Tibial artery (tissue), 4 donors: ENCODE measurements around the gene CHD2.

ENCODE experiments used
- DNase-seq, 2 donors: peaks; one replicate each; pipeline ENCODE4 v3.0.0-alpha.2; 2019
- H3K27ac ChIP-seq, 2 donors: fragments of 200-600 bp; sonication (generic) in 1 of 2; 1 replicate in 1 of 2; 2 replicates in 1 of 2; pipeline ENCODE4 v1.5.1; 2018 to 2019; ENCODE audit warnings: mild to moderate bottlenecking in 1 of 2
- H3K27me3 ChIP-seq, 2 donors: fragments of 200-600 bp; sonication (generic) in 1 of 2; one replicate each; pipeline versions ENCODE4 v1.5.1 to v1.6.0; 2016 to 2019
- H3K36me3 ChIP-seq, 3 donors: fragments of 200-600 bp; sonication (generic) in 2 of 3; one replicate each; pipeline ENCODE4 v1.5.1; 2016 to 2019; ENCODE audit warnings: mild to moderate bottlenecking in 2 of 3
- H3K4me1 ChIP-seq, 4 donors: fragments of 200-600 bp; sonication (generic) in 2 of 4; 1 replicate in 3 of 4; 2 replicates in 1 of 4; pipeline ENCODE4 v1.5.1; 2016 to 2019
- H3K4me3 ChIP-seq, 2 donors: fragments of 200-600 bp; sonication (generic) in 1 of 2; 1 replicate in 1 of 2; 2 replicates in 1 of 2; pipeline ENCODE4 v1.5.1; 2018 to 2019; ENCODE audit warnings: mild to moderate bottlenecking in 2 of 2
- H3K9me3 ChIP-seq, 3 donors: fragments of 200-600 bp; sonication (generic) in 1 of 3; one replicate each; pipeline ENCODE4 v1.5.1; 2016 to 2019
- intact Hi-C: fragments of 100-400 bp; cut with DNase I; formaldehyde crosslinking; loops from one replicate; pipeline ENCODE4 v1.15.0; 2023; ENCODE audit warnings: low total_unique reads
- TF ChIP-seq, protein P1 (sequence below), 2 experiments: fragments of 200-600 bp in 1 of 2; fragments of 450-650 bp in 1 of 2; IDR thresholded peaks; one replicate each; pipeline ENCODE4 v1.5.1; 2017 to 2019; ENCODE audit warnings: antibody characterized with exemption in 2 of 2, mild to moderate bottlenecking in 1 of 2, moderate library complexity in 1 of 2

Gene CHD2

DNA sequence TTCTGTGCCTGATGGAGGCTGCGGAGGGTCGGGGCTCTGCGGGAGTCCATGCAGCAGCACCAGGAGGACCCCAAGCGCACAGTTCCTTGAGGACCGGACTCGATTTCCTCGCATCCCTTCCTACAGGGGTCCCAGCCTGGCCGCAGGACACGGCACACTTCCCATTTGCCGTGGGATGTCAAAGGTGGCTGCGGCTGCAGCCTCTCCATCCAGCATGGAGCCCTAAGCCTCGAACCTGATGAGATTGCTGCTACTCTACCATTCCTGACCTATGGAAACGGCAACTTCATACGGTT lies 148.2 kb downstream of the CHD2 start:
- no peak for DNase-seq
- H3K4me3 ChIP-seq: no peak overlapping the region
- TF ChIP-seq, protein P1, sequence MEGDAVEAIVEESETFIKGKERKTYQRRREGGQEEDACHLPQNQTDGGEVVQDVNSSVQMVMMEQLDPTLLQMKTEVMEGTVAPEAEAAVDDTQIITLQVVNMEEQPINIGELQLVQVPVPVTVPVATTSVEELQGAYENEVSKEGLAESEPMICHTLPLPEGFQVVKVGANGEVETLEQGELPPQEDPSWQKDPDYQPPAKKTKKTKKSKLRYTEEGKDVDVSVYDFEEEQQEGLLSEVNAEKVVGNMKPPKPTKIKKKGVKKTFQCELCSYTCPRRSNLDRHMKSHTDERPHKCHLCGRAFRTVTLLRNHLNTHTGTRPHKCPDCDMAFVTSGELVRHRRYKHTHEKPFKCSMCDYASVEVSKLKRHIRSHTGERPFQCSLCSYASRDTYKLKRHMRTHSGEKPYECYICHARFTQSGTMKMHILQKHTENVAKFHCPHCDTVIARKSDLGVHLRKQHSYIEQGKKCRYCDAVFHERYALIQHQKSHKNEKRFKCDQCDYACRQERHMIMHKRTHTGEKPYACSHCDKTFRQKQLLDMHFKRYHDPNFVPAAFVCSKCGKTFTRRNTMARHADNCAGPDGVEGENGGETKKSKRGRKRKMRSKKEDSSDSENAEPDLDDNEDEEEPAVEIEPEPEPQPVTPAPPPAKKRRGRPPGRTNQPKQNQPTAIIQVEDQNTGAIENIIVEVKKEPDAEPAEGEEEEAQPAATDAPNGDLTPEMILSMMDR (IDR thresholded peaks at IDR 0.05): no peak
- H3K36me3 ChIP-seq: peaks cover 51 to 93% (median 83%) of the 10 kb centered on the region in 3 donors
- H3K27ac ChIP-seq: no peak overlapping the region
- H3K9me3 ChIP-seq: peaks cover 0 to 13% (median 9%) of the 10 kb centered on the region in 3 donors
- intact Hi-C loops: no loop called here
- H3K4me1 ChIP-seq: peaks cover 0 to 38% (median 0%) of the 10 kb centered on the region in 4 donors
- no peaks in the 10 kb centered on the region for H3K27me3 ChIP-seq

DNA sequence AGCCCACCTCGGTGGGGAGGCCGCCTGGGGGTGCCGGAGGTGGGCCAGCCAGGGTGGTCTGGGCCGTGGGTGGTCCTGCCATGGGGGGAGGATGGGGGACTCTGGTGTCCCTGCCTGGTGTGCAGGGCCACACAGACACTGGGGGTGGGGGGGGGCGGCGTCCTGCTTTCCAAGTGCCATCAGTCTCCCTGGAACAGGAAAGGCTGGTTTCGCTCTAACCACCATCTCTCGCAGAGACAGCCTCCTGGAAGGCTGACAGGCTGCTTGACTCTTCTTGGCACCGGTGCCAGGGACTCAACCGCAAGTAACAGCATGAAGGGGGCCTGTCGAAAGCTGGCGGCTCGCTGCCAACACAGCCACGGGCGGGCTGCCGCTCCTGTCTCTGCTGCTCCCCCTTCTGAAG lies 148.6 kb downstream of the CHD2 start:
- Histone ChIP-seq H3K4me3 (no peak overlapping the region), H3K27me3 (no peaks in the 10 kb centered on the region), H3K27ac (no peak overlapping the region), H3K4me1 (peaks cover 0 to 38% (median 0%) of the 10 kb centered on the region in 4 donors), H3K36me3 (peaks cover 51 to 89% (median 79%) of the 10 kb centered on the region in 3 donors), H3K9me3 (peaks cover 0 to 13% (median 9%) of the 10 kb centered on the region in 3 donors)
- TF ChIP-seq, protein P1 (IDR thresholded peaks at IDR 0.05): no peak
- intact Hi-C loops: no loop called here
- no peak for DNase-seq

DNA sequence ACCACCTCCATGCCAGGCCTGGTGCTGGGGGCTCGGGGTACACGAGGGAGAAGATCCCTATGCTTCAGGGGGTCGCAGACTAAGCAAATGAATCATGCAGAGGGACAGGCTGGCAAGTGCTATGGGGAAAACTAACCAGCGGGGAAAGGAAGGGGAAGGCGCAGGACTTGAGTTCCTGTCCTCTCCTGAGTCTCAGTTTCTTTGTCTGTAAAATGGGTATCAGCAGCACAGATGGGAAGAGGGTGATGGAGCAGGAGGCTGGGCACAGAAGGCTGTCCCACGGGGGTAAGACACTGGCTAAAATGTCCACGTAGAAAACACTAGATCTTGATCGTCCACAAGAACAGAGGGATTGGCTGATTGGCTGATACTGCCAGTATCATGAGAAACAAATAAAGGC lies 149.1 kb downstream of the CHD2 start:
- Histone ChIP-seq H3K4me3 (no peak overlapping the region), H3K4me1 (peaks cover 0 to 38% (median 0%) of the 10 kb centered on the region in 4 donors), H3K27me3 (no peaks in the 10 kb centered on the region), H3K27ac (no peak overlapping the region), H3K36me3 (peaks cover 48 to 85% (median 74%) of the 10 kb centered on the region in 3 donors), H3K9me3 (peaks cover 0 to 13% (median 9%) of the 10 kb centered on the region in 3 donors)
- DNase-seq: no peak
- TF ChIP-seq, protein P1 (IDR thresholded peaks at IDR 0.05): no peak
- intact Hi-C loops: no loop called here

DNA sequence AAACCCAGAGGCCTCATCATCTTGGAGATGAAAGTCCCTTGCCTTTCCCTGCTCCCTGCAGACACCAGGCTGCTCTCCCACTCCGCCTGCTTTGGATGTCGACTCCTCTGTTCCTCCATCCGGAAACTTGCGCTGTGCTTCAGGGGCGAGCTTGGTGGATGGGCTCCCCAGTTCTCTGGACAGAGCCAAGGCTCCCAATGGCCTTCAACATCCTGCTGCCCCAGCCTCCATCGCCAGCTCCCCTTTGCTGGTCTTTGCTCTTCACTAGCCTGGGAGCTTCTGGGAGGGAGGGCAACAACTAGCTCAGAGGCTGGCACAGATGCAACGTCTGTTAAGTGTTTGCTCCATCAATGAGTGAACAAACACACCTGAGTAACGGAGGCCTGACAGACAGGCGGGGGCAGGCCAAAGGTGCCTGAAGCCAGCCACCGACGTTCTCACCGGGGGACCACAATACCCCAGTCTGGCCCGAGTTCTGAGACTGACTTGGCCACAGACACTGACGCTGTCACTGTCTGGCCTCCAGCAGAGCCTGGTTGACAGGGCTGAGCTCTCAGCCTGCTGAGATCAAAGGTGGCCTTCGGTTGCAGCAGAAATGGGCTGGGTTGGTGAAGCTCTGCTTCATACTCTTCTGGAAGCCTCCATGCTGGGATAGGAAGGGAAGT lies 149.9 kb downstream of the CHD2 start:
- Histone ChIP-seq H3K27ac (no peak overlapping the region), H3K36me3 (peaks cover 40 to 85% (median 71%) of the 10 kb centered on the region in 3 donors), H3K9me3 (peaks cover 0 to 13% (median 9%) of the 10 kb centered on the region in 3 donors), H3K4me3 (no peak overlapping the region), H3K4me1 (peaks cover 0 to 38% (median 0%) of the 10 kb centered on the region in 4 donors), H3K27me3 (no peaks in the 10 kb centered on the region)
- TF ChIP-seq, protein P1 (IDR thresholded peaks at IDR 0.05): no peak
- intact Hi-C loops: no loop called here
- no peak for DNase-seq

DNA sequence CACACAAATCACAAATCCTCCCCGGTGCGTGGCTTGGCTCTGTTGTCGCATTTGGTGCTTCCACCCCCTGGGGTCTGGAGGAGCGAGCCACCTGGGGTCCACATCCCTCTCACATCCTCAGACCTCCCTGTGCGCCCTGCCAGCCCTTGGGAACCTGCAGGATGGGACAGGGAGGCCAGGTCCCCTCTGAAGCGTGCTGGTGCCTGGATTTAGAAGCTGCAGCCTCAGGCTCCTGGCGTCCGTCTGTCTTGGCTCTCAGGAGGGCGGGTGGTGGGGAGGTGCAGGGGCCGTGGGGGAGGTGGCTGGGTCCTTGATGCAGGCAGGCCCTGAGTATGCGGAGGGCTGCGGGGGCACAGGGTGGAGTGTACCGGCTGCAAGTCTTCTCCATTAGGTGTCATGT lies 150.5 kb downstream of the CHD2 start:
- TF ChIP-seq, protein P1 (IDR thresholded peaks at IDR 0.05): no peak
- Histone ChIP-seq H3K27me3 (no peaks in the 10 kb centered on the region), H3K9me3 (peaks cover 0 to 13% (median 9%) of the 10 kb centered on the region in 3 donors), H3K36me3 (peaks cover 34 to 85% (median 67%) of the 10 kb centered on the region in 3 donors), H3K27ac (no peak overlapping the region), H3K4me3 (no peak overlapping the region), H3K4me1 (peaks cover 0 to 44% (median 0%) of the 10 kb centered on the region in 4 donors)
- DNase-seq: no peak
- intact Hi-C loops: no loop called here
